GM23248 (cell line): Measurements from ENCODE around the gene KLHL41. TPM values are rescaled to one million over a fixed set of nuclear protein-coding genes. Genes with fewer than 3 reads are reported as not detected.

Experiments
- DNase-seq: peaks from one replicate; pipeline ENCODE4 v3.0.0-alpha.2; 2015
- H2AFZ ChIP-seq: fragments of 200-600 bp; sonication (generic); 2 replicates; pipeline ENCODE4 v1.6.1; 2016; ENCODE audit warnings: antibody characterized with exemption
- H3F3A ChIP-seq: fragments of 200-600 bp; sonication (generic); 2 replicates; pipeline ENCODE4 v1.6.1; 2016; ENCODE audit warnings: mild to moderate bottlenecking, antibody characterized with exemption, mixed run types; ENCODE audit not compliant: insufficient read depth
- H3K27ac ChIP-seq: fragments of 200-600 bp; sonication (generic); 2 replicates; pipeline ENCODE4 v1.5.1; 2016; ENCODE audit warnings: mild to moderate bottlenecking
- H3K27me3 ChIP-seq: fragments of 200-600 bp; sonication (generic); replicated peaks from 2 replicates; pipeline ENCODE4 v1.6.1; 2016; ENCODE audit warnings: mild to moderate bottlenecking; ENCODE audit not compliant: insufficient read depth
- H3K36me3 ChIP-seq: fragments of 200-600 bp; sonication (generic); 2 replicates; pipeline ENCODE4 v1.6.1; 2016; ENCODE audit warnings: low read depth, mild to moderate bottlenecking
- H3K4me1 ChIP-seq: fragments of 200-600 bp; sonication (generic); 2 replicates; pipeline ENCODE4 v1.6.1; 2016; ENCODE audit warnings: mild to moderate bottlenecking; ENCODE audit not compliant: insufficient read depth
- H3K4me2 ChIP-seq: fragments of 200-600 bp; sonication (generic); one replicate; pipeline ENCODE4 v1.6.1; 2016; ENCODE audit warnings: mild to moderate bottlenecking; ENCODE audit not compliant: unreplicated experiment
- H3K4me3 ChIP-seq: fragments of 200-600 bp; sonication (generic); 2 replicates; pipeline ENCODE4 v1.5.1; 2016; ENCODE audit warnings: mild to moderate bottlenecking
- H3K79me2 ChIP-seq: fragments of 200-600 bp; sonication (generic); 2 replicates; pipeline ENCODE4 v1.6.1; 2016; ENCODE audit warnings: mild to moderate bottlenecking; ENCODE audit not compliant: insufficient read depth
- H3K9ac ChIP-seq: fragments of 200-600 bp; sonication (generic); 2 replicates; pipeline ENCODE4 v1.6.1; 2016; ENCODE audit warnings: mild to moderate bottlenecking
- H3K9me2 ChIP-seq: fragments of 200-600 bp; sonication (generic); 2 replicates; pipeline ENCODE4 v1.6.1; 2016; ENCODE audit warnings: mixed run types, mild to moderate bottlenecking, moderate library complexity; ENCODE audit not compliant: insufficient read depth
- H3K9me3 ChIP-seq: fragments of 200-600 bp; sonication (generic); one replicate; pipeline ENCODE4 v1.6.1; 2017; ENCODE audit warnings: low read depth
- H4K20me1 ChIP-seq: fragments of 200-600 bp; sonication (generic); 2 replicates; pipeline ENCODE4 v1.6.0; 2016; ENCODE audit not compliant: insufficient read depth
- EZH2 ChIP-seq: fragments of 200-600 bp; sonication (generic); IDR thresholded peaks from 2 replicates; pipeline ENCODE4 v1.6.1; 2018; ENCODE audit warnings: antibody characterized with exemption, mild to moderate bottlenecking; ENCODE audit not compliant: insufficient read depth, poor library complexity, severe bottlenecking
- EZH2phosphoT487 ChIP-seq: fragments of 200-600 bp; sonication (generic); IDR thresholded peaks from 2 replicates; pipeline ENCODE4 v1.6.1; 2018; ENCODE audit warnings: antibody characterized with exemption, moderate library complexity, mild to moderate bottlenecking, low read depth; ENCODE audit not compliant: insufficient read depth
- WGBS, 2 experiments: methylation state at CpG; one replicate each; pipeline ENCODE4 v1.1.6; 2015 to 2017; ENCODE audit warnings: low lambda C conversion rate in 2 of 2, low coverage in 1 of 2; ENCODE audit errors: missing lambda C conversion rate in 2 of 2; 5-methylcytosine and 5-hydroxymethylcytosine counted together
- in situ Hi-C: fragments of 300-500 bp; cut with MboI; formaldehyde crosslinking; loops from 2 replicates; pipeline ENCODE4 v1.15.0; 2020
- polyA plus RNA-seq: library from polyadenylated mRNA; unstranded; fragments of >200 nt; fragmentation: Nextera tagmentation; extraction: Ambion mirVana; gene quantifications from 2 replicates; pipeline ENCODE4 v1.2.1, GENCODE V29; 2016
- total RNA-seq: library from RNA; depleted of rRNA; stranded (reverse); fragments of >200 nt; shearing (Covaris generic); gene quantifications from 2 replicates; pipeline ENCODE4 v1.2.3, GENCODE V29; 2014

The KLHL41 gene
- total and polyA plus RNA-seq, 2 experiments from 2014 or later = 0.11 TPM

DNA sequence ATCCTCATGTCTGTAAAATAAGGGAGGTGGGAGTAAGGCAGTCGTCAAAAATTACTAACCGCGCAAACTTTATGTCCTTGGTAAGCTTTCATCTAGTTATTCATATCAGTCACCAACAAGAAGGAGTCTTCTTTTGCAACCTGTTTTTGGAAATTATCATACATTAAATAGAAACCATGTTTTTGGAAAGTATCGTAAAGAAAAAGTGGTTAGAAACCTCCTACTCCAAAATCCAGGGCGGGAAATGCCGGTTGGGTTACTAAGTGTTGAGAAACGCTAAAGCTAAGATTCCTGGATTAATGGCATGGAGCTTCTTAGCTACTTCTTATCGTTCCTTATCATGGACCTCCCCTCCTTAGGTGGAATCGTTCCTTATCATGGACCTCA, 29.4 kb upstream of the KLHL41 start:
- H3K9ac ChIP-seq = peak overlapping the region; percentile 85
- TF ChIP-seq EZH2 = no peak
- no peak for TF ChIP-seq EZH2phosphoT487
- no peaks in the 10 kb centered on the region for H3K9me2 ChIP-seq
- H4K20me1 ChIP-seq = no peaks in the 10 kb centered on the region
- 8 to 13% methylated on average over 9 of the region's 9 CpGs for WGBS, 2 experiments
- DNase-seq = peak; percentile 61
- H3F3A ChIP-seq = peaks cover 7% of the 10 kb centered on the region; the same call in 1 of the 2 replicates
- H3K4me1 ChIP-seq = peaks cover 13% of the 10 kb centered on the region
- H3K36me3 ChIP-seq = peaks cover 4% of the 10 kb centered on the region; the same call in 1 of the 2 replicates
- H3K4me2 ChIP-seq = peak overlapping the region; percentile 89
- peak overlapping the region; percentile 75 for H3K27ac ChIP-seq
- H3K4me3 ChIP-seq = peak overlapping the region; percentile 90
- no peaks in the 10 kb centered on the region for H3K79me2 ChIP-seq
- H2AFZ ChIP-seq = peak overlapping the region; percentile 98
- no peaks in the 10 kb centered on the region for H3K9me3 ChIP-seq
- H3K27me3 ChIP-seq = no peaks in the 10 kb centered on the region
- in situ Hi-C loops = no loop called here

DNA sequence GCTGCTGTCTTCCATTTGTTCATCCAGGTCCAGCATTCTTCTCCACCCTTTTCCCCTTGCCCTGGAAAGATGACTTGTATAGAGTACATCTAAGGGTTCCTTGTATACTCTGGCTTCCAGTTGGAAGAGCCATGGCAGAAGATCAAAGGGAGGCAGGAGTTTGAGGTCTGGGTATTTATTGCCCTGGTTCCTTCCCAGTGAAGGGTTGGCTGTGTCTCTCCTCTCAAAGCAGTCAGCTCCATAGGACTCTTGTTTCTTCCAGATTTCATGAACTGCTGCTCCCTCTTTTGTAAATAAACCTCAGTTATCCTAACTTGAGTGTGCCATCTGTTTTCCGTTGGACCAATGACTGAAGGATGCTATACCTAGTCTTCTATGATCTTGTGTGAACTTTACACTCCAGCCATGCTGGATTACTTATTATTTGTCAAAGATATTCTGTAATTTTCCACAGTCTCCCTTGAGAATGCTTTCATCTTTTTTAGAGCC, 23.8 kb upstream of the KLHL41 start:
- Histone ChIP-seq H3K79me2 (no peaks in the 10 kb centered on the region), H3K9me3 (no peaks in the 10 kb centered on the region), H3K36me3 (peaks cover 13% of the 10 kb centered on the region), H3K9ac (no peak overlapping the region), H2AFZ (no peak overlapping the region), H4K20me1 (no peaks in the 10 kb centered on the region), H3K27ac (no peak overlapping the region), H3K4me1 (no peaks in the 10 kb centered on the region), H3K4me2 (no peak overlapping the region), H3K9me2 (no peaks in the 10 kb centered on the region), H3K4me3 (no peak overlapping the region), H3K27me3 (no peaks in the 10 kb centered on the region), H3F3A (no peaks in the 10 kb centered on the region)
- WGBS, 2 experiments = 97 to 100% methylated on average over 1 of the region's 1 CpG
- TF ChIP-seq EZH2phosphoT487 (no peak), EZH2 (no peak)
- in situ Hi-C loops = no loop called here
- no peak for DNase-seq

DNA sequence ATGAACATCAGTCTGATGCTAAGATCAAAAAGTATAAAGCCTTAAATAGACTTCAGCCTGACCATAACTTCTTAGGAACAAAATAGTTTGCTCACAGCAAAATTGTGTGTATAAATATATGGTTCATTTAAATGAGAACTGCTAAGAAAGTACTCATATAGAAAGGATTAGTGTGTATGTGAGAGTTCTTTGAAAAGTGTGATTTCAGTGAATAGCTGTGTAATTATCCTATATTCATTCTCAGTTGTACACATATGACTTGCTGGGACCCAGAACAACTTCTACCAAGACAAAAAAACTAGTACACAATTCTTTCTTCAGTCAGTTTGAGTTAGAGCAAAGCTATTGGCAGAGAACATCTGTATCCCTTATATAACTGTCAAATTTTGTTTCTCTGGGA, 23.0 kb upstream of the KLHL41 start:
- H3K79me2 ChIP-seq = no peaks in the 10 kb centered on the region
- no peak overlapping the region for H2AFZ ChIP-seq
- H3K27ac ChIP-seq = no peak overlapping the region
- H3K4me2 ChIP-seq = no peak overlapping the region
- in situ Hi-C loops = no loop called here
- no peaks in the 10 kb centered on the region for H3K4me1 ChIP-seq
- TF ChIP-seq EZH2 = no peak
- TF ChIP-seq EZH2phosphoT487 = no peak
- H3K9me2 ChIP-seq = no peaks in the 10 kb centered on the region
- no peak for DNase-seq
- no peak overlapping the region for H3K4me3 ChIP-seq
- no peaks in the 10 kb centered on the region for H3K9me3 ChIP-seq
- H3K36me3 ChIP-seq = peaks cover 17% of the 10 kb centered on the region
- H3F3A ChIP-seq = no peaks in the 10 kb centered on the region
- H4K20me1 ChIP-seq = no peaks in the 10 kb centered on the region
- H3K27me3 ChIP-seq = no peaks in the 10 kb centered on the region
- H3K9ac ChIP-seq = no peak overlapping the region

DNA sequence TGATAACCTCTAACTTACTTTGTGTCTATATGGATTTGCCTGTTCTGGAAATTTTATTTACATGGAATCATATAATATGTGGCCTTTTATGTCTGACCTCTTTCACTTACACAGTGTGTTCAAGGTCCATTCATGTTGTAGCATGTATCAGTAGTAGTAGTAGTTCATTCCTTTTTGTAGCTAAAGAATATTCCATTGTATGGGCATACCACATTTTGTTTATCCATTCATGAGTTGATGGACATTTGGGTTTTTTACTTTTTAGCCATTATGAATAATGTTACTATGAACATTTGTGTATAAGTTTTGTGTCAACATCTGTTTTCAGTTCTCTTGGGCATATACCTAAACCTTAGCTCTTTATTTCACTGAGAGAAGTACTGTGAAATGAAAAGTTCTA, 18.7 kb upstream of the KLHL41 start:
- H3F3A ChIP-seq = no peaks in the 10 kb centered on the region
- peaks cover 13% of the 10 kb centered on the region; the same call in 1 of the 2 replicates for H3K36me3 ChIP-seq
- no peaks in the 10 kb centered on the region for H3K79me2 ChIP-seq
- no peak overlapping the region for H2AFZ ChIP-seq
- H3K27ac ChIP-seq = no peak overlapping the region
- no peaks in the 10 kb centered on the region for H3K27me3 ChIP-seq
- H3K4me3 ChIP-seq = no peak overlapping the region
- H3K9ac ChIP-seq = no peak overlapping the region
- no peak overlapping the region for H3K4me2 ChIP-seq
- no peaks in the 10 kb centered on the region for H3K4me1 ChIP-seq
- no peaks in the 10 kb centered on the region for H3K9me3 ChIP-seq
- H3K9me2 ChIP-seq = no peaks in the 10 kb centered on the region
- no peak for DNase-seq
- TF ChIP-seq EZH2phosphoT487 = no peak
- no peak for TF ChIP-seq EZH2
- no peaks in the 10 kb centered on the region for H4K20me1 ChIP-seq
- in situ Hi-C loops = no loop called here

DNA sequence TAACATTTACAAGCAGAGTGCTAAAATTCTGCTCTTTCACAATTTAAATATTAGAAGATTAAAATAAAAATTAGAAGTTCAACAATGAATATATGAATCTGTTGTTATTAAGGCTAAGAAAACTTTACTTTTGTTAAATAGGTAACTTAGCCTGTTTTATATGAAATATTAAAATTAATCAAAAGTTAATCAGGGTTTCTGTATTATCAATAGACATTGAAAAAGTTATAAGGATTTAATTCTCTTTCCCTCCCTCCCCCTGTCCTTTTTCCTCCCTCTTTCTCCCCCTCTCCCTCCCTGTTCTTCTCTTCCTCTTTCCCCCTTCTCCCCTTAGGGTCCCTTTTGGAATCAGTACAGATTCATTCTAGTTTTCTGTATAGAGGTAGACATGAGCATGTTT, 18.1 kb upstream of the KLHL41 start:
- H2AFZ ChIP-seq = no peak overlapping the region
- TF ChIP-seq EZH2phosphoT487 (no peak), EZH2 (no peak)
- in situ Hi-C loops = no loop called here

More for the DNA sequence above, 18.1 kb upstream of the KLHL41 start:
- no peak overlapping the region for H3K9ac ChIP-seq
- H3K4me3 ChIP-seq = no peak overlapping the region
- H4K20me1 ChIP-seq = no peaks in the 10 kb centered on the region
- H3K27ac ChIP-seq = no peak overlapping the region
- H3K27me3 ChIP-seq = no peaks in the 10 kb centered on the region
- H3K36me3 ChIP-seq = peaks cover 13% of the 10 kb centered on the region; the same call in 1 of the 2 replicates
- DNase-seq = no peak
- no peak overlapping the region for H3K4me2 ChIP-seq
- no peaks in the 10 kb centered on the region for H3K79me2 ChIP-seq
- no peaks in the 10 kb centered on the region for H3F3A ChIP-seq
- no peaks in the 10 kb centered on the region for H3K4me1 ChIP-seq
- no peaks in the 10 kb centered on the region for H3K9me2 ChIP-seq
- H3K9me3 ChIP-seq = no peaks in the 10 kb centered on the region
